HG03354 (cell line): ENCODE results near the gene NAA10.

Source experiments
- ATAC-seq: cut with Tn5 transposase; IDR thresholded peaks from one replicate; pipeline ENCODE4 v1.9.1; 2021; ENCODE audit warnings: mild to moderate bottlenecking; ENCODE audit not compliant: unreplicated experiment, poor library complexity, severe bottlenecking

Gene NAA10

DNA sequence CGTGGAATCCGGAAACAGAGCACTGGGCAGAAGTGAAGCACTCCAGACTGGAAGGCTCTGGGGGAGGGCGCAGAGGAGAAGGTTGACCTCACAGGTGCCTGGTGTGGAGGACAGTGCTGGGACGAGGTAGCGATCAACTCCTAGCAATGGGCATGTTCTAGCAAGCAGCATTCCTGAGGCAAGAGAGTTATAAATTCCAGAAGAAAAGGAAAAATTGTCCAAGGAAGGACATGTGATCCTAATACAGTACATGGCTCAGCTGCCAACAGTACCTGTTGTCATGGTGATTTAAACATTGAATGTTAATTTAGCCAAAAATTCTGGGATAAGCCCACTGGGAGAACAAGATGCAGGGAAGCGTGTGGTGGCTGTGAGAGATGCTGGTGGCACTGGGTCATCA is 17.0 kb downstream of the NAA10 start:
- ATAC-seq, result no peak

DNA sequence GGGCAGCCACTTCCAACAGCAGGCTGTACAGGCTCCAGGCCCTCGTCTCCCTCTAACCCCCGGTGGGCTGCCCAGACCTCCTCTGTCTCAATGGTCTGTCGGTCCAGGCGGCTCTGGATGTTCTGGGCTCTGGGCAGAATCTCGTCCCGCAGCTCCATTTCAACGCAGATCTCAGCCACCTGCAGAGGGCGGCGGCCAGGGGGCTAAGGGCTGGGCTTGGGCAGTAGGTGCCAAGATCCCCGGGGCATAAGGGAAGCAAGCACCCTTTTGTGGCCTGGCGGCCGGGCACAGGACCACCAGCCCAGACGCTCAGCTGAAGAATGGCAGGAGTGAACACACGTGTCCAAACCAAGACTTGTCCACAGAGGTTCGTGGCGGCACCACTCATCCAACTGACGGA is 21.1 kb downstream of the NAA10 start:
- no peak for ATAC-seq

DNA sequence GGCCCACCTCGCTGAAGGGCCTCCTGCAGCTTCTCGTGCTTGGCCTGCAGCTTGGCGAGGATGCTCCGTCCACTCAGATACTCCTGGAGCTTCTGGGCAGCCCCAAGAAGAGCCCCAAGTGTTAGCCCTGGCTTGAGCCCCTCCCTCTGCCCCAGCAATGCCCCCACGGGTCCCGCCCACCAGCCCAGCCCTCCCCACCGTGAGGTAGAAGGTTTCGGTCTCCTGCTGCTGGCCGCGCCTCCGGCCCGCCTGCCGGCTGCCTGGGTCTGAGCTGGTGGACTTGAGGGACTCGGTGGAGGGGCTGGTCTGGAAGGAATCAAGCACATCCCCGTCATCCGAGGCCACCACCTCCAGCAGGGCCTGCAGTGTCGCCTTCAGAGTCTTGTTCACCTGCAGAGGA is 21.6 kb downstream of the NAA10 start:
- no peak for ATAC-seq

DNA sequence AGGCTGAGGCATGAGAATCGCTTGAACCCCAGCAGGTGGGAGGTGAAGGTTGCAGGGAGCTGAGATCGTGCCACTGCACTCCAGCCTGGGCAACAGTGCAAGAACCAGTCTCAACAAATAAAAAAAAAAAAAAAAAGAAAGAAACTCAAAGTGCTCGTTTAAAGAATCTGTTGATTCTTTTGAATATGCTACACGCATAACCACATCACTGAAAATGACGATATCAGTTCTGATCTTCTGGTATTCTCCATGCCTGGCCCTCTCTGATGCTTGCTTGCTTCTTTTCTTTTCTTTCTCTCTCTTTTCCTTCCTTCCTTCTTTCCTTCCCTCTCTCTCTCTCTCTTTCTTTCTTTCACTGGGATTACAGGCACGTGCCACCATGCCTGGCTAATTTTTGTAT is 23.0 kb downstream of the NAA10 start:
- no peak for ATAC-seq

DNA sequence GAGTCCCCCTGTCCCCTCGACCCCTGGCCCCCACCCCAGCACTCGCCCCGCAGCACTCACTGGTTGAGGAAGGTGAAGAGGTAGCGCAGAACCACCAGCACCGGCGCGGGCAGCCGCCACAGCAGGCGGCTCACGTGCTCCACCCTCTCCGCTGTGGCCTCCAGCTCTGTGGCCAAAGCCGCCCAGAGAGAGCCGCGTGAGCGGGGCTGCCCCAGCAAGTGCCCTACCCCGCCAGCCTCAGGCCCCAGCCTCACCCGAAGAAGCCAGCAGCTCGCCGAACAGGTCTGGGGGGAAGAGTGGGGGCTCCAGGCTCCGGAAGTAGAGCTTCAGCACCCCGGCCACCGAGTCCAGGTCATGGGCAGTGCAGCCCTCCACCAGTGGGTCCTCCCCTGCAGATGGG is 24.4 kb downstream of the NAA10 start:
- ATAC-seq, result no peak

DNA sequence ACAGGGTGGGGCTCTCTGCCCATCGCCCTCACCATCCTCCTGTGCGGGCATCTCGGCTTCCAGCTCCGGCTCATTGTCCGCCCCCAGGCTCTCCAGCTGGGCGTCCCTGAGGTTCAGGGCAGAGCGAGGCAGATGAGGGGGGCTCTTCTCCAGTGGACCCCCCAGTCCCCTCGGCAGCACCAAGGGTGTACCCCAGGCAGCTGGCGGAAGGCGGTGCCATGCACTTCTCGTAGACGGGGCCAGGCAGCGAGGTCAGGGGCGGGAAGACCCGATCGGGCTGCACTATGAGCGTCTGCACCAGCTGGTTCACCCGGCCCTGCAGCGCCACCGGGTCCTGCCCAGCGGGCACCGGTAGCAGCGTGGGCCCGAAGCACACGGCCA is 24.9 kb downstream of the NAA10 start:
- ATAC-seq, result no peak

DNA sequence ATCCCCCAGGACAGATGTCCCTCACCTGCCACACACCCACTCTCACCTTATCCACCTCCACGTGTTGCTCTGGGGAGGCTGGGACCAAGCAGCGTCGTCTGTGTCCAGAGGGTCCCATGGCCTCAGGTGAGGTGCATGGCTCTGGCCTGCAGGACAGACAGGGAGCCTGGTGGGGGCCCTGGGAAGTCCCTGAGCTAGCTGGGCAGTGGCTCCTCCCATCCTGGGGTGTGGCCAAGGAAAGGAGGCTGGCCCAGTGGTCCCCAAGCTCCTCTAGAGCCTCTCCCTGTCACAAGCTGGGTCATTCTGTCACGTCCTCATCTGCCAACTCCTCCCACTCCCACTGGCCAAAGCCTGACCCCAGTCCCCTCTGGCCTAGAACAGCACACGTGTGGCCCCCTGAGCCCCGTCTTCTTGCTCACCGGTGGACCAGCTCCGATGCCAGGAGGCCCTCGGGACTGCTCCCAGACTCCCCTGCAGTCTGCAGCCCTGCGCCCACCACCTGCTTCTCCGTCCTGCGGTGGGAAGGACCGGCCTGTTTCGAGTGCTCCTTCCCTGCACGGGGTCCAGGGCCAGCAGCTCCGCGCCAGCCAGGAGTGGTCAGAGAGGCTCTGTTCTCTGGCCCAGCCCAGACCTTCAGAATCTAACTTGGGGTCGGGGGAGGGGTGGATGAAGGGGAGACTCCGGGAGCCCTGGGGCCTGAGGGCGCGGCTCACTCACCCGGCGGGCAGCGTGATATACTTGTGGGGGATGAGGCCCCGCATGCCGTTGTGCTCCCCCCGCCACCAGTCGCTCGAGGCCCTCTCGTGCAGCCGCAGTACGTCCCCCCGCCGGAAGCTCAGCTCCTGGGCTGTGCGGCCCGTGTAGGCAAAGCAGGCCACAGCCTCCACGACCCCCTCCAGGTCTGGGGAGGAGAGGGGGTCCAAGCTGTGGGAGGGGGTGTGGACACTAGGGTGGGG is 25.5 kb downstream of the NAA10 start:
- ATAC-seq, result peak; percentile 48

DNA sequence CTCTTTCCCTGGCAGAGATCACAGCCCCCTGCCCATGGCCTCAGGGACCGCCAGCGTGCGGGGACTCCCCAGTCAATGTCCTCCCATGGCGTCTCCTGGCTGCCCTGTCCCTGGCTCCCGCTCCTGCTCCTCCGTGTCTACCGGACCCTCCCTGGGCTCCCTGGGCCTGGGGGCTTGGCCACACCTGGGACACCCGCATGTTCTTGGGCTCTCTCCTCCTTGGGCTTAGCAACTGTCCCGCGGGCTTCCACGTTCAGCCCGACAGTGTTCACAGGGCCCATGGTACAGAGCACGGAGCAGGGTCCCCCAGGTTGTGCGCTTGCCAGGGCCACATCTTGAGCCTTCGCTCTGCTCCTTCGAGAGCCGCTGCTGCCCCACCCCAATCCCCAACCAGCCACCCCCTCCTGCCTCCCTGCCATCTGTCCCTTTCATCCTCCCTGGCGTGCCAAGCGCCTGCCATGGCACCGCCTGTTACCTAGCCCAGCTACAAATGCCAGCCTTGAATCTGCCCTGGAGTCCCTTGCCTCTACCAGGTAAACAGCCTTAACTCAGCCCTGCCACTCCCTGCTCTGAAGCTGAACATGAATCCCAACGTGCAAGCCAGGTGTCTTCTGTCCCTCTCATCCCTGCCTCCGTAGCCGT is 26.5 kb downstream of the NAA10 start:
- no peak for ATAC-seq

DNA sequence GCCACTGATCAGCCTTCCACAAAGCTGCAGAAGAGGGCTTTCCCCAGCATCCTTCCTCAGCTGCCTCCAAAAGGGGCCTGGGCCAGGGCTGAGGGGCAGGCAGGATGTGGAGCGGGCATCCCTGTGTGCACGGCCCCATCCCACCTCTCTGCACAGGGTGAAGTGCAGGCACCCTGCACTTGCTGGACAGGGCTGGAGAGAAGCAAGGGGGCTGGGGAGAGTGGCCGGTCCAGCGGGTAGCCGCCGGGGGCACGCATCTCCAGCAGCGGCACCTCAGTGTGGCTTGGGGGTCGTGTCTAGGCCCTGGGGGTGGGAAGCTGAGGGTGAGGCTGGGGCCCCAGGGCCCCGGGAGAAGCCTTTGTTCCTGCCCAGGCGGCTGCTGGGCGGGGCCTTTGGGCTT is 27.4 kb downstream of the NAA10 start:
- no peak for ATAC-seq

DNA sequence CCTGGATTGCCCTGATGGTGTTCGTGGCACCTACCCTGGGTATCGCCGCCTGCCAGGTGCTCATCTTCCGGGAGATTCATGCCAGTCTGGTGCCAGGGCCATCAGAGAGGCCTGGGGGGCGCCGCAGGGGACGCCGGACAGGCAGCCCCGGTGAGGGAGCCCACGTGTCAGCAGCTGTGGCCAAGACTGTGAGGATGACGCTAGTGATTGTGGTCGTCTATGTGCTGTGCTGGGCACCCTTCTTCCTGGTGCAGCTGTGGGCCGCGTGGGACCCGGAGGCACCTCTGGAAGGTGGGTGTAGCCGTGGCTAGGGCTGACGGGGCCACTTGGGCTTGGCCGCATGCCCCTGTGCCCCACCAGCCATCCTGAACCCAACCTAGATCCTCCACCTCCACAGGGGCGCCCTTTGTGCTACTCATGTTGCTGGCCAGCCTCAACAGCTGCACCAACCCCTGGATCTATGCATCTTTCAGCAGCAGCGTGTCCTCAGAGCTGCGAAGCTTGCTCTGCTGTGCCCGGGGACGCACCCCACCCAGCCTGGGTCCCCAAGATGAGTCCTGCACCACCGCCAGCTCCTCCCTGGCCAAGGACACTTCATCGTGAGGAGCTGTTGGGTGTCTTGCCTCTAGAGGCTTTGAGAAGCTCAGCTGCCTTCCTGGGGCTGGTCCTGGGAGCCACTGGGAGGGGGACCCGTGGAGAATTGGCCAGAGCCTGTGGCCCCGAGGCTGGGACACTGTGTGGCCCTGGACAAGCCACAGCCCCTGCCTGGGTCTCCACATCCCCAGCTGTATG is 28.5 kb downstream of the NAA10 start:
- ATAC-seq, result no peak

DNA sequence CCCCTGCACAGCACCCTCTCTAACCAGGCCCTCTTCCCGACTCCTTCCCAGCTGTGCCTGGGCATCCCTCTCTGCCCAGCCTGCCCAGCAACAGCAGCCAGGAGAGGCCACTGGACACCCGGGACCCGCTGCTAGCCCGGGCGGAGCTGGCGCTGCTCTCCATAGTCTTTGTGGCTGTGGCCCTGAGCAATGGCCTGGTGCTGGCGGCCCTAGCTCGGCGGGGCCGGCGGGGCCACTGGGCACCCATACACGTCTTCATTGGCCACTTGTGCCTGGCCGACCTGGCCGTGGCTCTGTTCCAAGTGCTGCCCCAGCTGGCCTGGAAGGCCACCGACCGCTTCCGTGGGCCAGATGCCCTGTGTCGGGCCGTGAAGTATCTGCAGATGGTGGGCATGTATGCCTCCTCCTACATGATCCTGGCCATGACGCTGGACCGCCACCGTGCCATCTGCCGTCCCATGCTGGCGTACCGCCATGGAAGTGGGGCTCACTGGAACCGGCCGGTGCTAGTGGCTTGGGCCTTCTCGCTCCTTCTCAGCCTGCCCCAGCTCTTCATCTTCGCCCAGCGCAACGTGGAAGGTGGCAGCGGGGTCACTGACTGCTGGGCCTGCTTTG is 29.2 kb downstream of the NAA10 start:
- ATAC-seq, result no peak

DNA sequence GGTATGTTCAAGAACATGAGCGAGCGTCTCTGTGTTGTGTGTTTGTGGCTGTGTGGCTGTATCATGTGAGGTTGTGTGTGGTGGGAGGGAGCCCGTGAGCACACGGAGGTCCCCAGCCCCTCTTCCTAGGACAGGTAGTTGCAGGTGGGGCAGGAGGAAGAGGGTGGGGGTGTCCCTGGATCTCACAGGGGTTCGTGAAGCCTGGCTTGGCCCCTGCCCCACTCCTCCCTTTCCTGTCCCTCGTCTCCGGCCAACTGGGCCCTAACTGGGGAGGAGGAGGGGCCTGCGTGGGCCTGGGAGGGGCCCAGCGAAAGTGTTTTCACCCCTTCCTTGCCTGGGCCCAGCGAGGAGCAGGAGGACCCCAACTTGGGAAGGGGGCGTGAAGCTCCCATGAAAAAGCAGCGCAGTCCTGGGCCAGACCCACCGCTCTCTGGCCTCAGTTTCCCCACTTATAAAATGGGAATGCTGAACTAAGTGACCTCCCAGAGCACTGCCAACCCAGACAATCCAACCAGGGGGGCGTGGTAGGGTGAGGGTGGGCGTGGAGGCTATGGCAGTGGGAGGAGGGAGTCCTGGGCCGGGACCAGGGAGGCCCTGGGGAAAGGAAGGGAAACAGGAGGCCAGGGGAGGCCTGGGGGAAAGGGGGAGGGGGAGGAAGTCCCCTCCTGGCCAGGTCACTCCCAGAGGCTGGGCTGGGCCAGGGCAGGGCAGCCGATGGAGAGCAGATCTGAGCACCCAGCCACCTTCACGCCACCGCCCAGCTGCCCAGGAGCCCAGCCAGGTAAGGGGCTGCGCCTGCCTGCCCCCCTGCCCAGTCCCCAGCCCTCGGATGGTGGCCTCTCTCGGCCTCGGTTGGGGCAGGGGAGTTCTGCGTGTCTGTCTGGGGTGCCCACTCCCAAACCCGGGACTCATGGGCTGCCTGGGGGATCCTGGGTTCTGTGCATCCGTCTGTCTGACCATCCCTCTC is 30.6 kb downstream of the NAA10 start, which contains the start of gene AVPR2:
Gene AVPR2 (plus strand): TSS at position 683 of the 967 bp plus-strand sequence. CDS start 473 bp downstream, outside the sequence.
- ATAC-seq, result no peak

DNA sequence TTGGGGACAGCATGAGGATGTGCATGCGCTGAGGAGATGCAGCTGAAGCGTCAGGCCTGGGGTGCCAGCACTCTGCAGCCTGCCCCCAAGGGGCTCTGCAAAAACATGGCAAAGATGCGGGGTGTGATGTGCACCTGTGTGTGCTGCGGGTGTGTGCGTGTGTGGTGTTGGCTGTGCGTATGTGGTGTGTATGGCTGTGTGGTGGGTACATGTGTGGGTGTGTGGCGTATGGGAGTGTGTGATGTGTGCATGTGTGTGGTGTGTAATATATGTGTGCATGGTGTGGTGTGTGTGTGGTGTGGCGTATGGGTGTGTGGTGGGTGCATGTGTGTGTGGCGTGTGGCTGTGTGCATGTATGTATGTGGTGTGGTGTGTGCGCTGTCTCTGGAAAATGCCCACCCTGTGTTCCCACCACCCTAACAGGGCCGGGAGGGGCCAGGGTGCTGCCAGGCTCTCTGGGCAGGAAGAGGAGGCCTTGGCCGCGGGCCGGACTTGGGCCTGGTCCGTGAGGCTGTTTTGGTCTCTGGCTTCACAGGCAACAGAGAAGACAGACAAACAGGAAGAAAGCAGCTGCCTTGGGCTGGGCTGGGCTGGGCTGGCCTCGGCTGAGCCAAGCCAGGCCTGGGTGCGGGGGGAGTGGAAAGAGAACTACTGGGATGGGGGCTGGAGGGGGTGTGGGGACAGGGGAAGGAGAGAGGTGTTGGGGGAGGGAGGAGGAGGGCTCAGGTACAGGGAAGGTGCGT is 31.4 kb downstream of the NAA10 start:
- ATAC-seq, result no peak

DNA sequence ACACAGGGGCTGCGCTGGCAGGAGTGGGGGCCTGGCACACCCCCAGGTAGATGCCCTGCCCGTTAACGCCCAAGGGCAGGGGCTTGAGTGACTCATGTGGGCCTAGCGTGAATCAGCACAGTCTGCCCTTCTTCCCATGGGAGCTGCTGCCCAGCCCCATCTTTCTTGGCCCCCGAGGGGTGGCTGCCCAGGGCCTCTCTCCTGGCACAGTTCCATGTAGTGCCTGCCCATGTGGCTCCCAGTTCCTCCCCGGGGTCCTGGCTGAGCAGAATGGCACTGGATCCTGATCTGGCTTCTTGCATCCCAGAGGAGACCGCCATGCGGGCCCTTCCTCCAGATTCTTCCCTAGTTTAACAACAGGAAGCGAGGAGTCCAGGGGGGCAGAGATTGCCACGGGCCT is 32.5 kb downstream of the NAA10 start:
- ATAC-seq, result no peak

DNA sequence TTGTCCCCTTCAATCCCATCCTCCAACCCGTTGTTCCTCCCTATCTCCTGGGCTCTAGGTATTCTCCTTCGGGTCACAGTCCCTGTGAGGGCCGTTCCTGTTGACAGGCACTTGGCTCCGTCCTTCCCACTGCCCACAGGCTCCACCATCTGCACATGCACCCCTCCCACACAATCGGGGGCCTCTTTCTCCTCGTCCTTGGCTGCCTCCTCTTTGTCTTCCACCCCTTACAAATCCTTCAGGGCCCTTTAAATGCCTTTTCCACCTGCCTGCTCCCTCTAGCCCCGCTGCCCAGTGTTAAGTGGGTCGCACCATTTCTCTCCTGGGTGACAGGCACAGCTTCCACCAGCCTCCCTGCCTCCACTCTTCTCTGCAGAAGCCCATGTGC is 33.1 kb downstream of the NAA10 start:
- no peak for ATAC-seq

DNA sequence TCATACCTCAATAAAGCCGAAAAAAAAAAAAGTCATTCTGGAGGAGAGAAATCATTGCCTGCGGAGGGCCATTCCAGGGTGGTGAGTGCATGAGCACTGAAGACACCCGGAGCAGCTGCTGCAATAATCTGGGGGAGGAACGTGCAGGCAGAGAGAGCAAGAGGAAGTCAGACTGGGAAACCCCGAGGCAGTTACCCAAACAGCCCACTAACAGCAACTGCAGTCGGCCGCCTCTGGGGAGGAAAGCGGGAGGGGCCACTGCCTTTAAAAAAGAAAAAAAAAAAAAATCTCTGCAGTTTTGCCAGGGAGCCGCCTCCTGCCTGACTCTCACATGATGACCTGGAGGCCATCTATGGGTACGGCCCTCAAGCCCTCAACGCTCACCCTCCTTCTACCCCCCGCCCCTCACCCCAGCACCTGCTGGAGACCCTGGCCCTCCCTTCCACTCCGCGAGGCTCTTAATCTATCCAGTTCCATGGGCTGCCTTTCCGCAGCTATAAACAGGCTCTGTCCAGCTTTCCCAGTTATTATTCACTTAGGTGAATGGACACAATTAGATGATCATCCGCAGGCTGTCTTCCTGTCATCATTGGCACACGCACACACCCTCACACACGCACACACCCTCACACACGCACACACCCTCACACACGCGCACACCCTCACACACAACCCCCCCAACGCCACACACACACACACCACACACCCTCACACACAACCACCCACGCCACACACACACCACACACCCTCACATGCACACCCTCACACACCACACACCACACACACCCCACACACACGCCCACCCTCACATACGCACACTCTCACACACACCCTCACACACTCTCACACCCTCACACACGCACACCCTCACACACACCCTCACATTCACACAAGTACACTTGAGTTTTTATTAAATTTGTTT is 33.7 kb downstream of the NAA10 start:
- ATAC-seq, result peak; percentile 78

DNA sequence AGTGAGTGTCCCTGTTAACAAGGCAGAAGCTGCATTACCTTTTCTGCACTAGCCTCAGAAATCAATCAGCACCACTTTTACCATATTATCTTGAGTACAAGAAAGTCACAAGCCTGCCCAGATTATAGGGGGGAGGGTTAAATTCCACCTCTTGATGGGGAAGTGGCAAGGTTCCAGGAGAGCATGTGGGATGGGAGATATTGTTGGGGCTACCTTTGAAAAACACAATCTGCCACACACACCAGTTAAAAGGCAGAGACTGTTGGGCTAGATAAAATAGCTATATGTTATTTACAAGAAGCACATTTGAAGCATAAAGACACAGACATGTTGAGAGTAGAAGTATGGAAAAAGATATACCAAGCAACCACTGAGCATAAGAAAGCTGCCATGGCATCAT is 36.9 kb downstream of the NAA10 start:
- no peak for ATAC-seq
